GM21528 (cell line): ENCODE data around the gene METTL24.

ENCODE experiments used
- ATAC-seq: cut with Tn5 transposase; IDR thresholded peaks from one replicate; pipeline ENCODE4 v1.9.1; 2021; ENCODE audit warnings: mild to moderate bottlenecking, moderate library complexity; ENCODE audit not compliant: unreplicated experiment, low FRiP score

Gene METTL24

DNA sequence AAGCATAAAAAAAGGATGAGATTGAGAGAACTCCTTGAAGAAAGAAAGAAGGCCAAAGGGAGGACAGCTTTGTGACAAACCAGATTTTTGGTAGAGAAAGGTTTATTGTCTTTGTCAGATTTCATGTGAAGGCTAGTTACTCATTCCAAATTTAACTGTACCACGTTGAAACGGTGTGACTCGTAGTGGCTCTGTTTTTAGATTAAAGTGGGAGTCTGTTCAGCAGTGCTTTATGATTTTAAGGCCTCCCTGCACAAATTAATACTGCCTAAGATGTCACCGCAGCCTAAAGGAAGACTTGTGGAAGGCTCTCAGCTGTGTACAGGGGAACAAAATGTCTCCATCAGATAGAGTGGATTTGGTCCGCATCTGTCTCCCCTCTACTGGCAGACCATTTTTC, 142.0 kb downstream of the METTL24 start:
- no peak for ATAC-seq

DNA sequence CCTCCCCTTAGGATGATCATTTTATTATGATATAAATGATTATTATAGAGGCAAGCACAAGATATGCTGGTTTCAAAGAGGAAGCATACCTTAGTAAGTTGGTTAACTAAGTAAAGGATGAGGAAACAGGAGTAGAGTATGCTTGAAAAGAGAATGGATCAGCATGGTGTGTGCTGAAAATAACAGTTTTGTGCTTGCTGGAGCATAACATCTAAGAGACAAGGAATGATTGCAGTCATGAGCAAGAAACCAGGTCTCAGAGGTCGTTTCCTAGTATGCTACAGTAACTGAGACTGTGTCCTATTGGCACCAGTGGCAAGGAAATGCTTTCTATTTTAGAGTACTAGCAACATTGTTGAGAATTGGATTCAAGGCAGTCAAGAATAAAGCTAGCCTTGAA, 143.8 kb downstream of the METTL24 start:
- no peak for ATAC-seq

DNA sequence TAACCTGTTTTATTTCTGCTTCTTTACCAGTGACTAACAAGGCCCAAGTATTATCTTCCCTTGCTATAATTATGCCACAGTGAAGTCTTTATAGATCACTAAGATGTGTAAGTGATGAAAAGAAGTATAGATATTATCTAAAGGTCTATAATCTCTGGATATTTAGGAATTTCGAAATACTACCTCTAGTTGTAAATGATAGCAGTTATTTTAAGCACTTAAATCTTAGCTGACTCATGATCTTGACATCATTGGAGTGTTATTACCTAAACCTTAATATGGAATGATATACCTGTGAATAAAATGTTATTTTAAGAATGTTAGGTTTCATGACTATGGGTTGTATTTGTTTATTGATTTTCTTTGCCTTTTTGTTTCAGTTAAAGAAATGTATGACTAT, 146.4 kb downstream of the METTL24 start:
- ATAC-seq = no peak

DNA sequence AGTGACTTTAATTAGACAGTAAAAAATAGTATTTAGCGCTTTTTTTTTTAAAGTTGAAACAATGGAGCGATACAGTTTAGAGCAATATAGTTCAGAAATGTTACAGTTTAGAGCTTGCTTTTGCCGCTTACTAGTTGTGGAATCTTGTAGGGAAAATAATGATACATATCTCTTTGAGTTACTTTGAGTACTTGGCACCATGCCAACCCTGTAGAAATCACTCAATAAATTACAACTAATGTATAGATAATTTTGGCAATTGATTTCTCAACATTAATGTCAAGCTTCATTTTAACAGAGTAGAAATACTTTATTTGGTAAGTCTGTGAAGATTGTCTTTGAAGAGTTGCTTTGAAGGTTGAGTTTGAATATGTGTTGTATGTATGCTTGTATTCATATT, 150.5 kb downstream of the METTL24 start:
- ATAC-seq = no peak

DNA sequence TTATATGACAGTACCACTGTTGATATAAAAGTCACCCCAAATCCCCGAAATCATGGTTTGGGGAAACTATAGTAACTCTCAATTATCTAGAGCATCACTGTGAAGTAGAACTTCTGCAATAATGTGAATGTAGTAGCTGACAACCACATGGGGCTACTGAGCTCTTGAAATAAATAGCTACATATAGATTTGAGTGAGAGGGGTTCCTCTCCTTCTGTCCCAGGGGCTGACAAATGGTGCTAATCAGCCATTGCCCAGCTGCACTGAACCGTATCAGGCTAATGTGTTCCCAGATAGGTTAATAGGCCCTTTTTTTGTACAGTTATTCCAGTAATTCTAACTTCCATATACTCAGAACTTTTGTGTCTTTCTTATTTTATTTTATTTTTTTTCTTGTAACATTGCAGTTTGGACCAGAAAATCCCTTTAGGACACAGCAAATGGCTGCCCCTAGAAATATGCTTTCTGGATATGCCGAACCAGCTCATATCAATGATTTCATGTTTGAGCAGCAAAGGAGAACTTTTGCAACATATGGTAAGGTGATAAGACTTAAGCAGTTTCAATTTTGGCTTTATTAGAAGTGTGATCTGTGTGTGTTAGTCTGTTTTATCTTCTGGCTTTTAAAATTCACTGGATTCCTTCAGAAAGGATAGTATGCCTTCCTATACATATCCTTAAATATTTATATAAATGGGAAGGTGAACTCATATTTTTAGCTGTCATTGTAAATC, 156.8 kb downstream of the METTL24 start:
- no peak for ATAC-seq

DNA sequence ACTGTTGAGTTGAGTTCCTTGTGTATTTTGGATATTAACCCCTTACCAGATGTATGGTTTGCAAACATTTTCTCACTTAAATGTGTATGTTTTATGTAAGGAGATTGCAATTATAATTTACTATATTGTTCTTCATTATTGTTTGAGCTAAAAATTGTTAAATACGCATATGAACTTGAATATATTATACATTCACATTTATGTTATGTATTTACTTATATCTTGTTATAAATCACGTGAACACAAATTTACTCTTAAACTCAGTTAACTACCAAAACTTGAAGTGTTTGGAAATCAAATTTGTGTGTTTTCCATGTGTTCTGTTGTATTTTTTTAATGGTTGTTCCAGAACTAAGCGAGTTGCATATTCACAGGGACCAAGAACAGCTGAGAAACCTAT, 159.6 kb downstream of the METTL24 start:
- no peak for ATAC-seq

DNA sequence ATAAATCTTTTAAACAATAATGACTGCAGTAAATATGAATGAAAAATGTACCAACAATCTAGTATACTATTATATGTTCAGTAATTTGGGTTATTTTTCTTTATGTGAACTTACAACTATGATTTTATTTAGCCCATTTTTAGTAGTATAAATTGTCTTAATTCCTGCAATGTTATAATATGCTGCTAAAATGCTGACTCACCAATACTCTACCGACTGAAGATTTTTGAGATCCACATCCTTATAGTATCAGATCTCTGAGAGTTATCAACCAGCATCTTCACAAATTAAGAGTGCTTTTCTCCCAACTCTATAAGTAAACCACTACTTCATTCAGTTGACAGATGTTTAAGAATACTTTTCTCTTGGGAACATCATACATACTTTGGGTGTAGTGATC, 161.3 kb downstream of the METTL24 start:
- no peak for ATAC-seq

DNA sequence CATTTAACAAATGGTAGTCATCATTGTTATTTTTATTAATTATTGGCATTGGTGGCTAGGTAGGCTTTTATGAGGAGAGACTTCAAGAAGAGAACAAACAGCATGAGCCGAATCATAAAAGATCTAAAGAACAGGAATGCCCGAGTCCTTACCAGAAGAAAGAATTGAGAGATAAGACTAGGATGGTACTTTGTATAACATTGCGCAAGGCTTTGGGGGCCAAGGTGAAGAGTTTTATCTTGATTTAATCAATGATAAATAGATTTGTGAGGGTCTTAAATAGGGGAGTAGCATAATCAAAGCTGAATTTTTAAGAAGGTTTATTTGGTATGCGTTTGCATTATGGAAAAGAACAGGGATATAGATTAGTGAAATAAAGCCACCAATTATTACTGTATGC, 162.5 kb downstream of the METTL24 start:
- ATAC-seq = no peak
